Large intestine (tissue), 3 donors: Measurements from ENCODE around the gene ST6GAL2. TPM values are rescaled to one million over a fixed set of nuclear protein-coding genes. Genes with fewer than 3 reads are reported as not detected.

ENCODE experiments used
- DNase-seq, 2 donors: peaks; one replicate each; pipeline versions ENCODE4 v3.0.0 to v3.0.0-alpha.2; 2013
- H3K27ac ChIP-seq: one replicate; pipeline ENCODE4 v1.5.1; 2013; ENCODE audit warnings: low read length
- H3K27me3 ChIP-seq: 2 replicates; pipeline ENCODE4 v1.6.1; 2013; ENCODE audit warnings: low read length; ENCODE audit not compliant: control insufficient read depth, insufficient read depth
- H3K36me3 ChIP-seq: 2 replicates; pipeline ENCODE4 v1.6.1; 2013; ENCODE audit warnings: low read length; ENCODE audit not compliant: control insufficient read depth, insufficient read depth
- H3K4me1 ChIP-seq: one replicate; pipeline ENCODE4 v1.6.1; 2013; ENCODE audit warnings: low read length; ENCODE audit not compliant: control insufficient read depth, insufficient read depth
- H3K4me3 ChIP-seq: one replicate; pipeline ENCODE4 v1.5.1; 2013; ENCODE audit warnings: low read length
- H3K9me3 ChIP-seq: one replicate; pipeline ENCODE4 v1.6.1; 2013; ENCODE audit warnings: mild to moderate bottlenecking, low read depth, low read length, moderate library complexity; ENCODE audit not compliant: control insufficient read depth
- WGBS: methylation state at CpG from one replicate; pipeline ENCODE4 v1.1.5; 2013; ENCODE audit warnings: low lambda C conversion rate; ENCODE audit not compliant: insufficient coverage; 5-methylcytosine and 5-hydroxymethylcytosine counted together
- polyA plus RNA-seq: library from polyadenylated mRNA; unstranded; fragments of 120-200 nt; gene quantifications from one replicate; pipeline ENCODE4 v1.2.1, GENCODE V29; 2013

The ST6GAL2 gene
- polyA plus RNA-seq, 1 donor: 5.2 TPM

- H3K27ac ChIP-seq: no peak overlapping the region
- H3K36me3 ChIP-seq: no peaks in the 10 kb centered on the region
- DNase-seq: no peak
- peaks cover 24% of the 10 kb centered on the region for H3K27me3 ChIP-seq
- WGBS: no CpG with 5 or more reads among the region's 5 CpGs
- H3K9me3 ChIP-seq: peaks cover 3% of the 10 kb centered on the region
- no peaks in the 10 kb centered on the region for H3K4me1 ChIP-seq
- H3K4me3 ChIP-seq: no peak overlapping the region
Measured at GRCh38 chr2:106890606-106891005, 4.6 kb upstream of the ST6GAL2 start.

GRCh38 chr2:106886916-106887758 lies 1.2 kb upstream of the ST6GAL2 start:
- H3K27ac ChIP-seq: no peak overlapping the region
- peaks cover 43% of the 10 kb centered on the region for H3K27me3 ChIP-seq
- H3K36me3 ChIP-seq: no peaks in the 10 kb centered on the region
- H3K9me3 ChIP-seq: peaks cover 3% of the 10 kb centered on the region
- no peaks in the 10 kb centered on the region for H3K4me1 ChIP-seq
- peak in 1 of 2 donors; percentile 35 for DNase-seq
- WGBS: no CpG with 5 or more reads among the region's 71 CpGs
- H3K4me3 ChIP-seq: peak overlapping the region; percentile 44

- WGBS: 0% methylated on average over 1 of the region's 10 CpGs
- DNase-seq: peak in 1 of 2 donors; percentile 11
- peak overlapping the region; percentile 39 for H3K4me3 ChIP-seq
- H3K9me3 ChIP-seq: peaks cover 3% of the 10 kb centered on the region
- peak overlapping the region; percentile 29 for H3K27ac ChIP-seq
- H3K27me3 ChIP-seq: peaks cover 43% of the 10 kb centered on the region
- no peaks in the 10 kb centered on the region for H3K36me3 ChIP-seq
- no peaks in the 10 kb centered on the region for H3K4me1 ChIP-seq
Measured at GRCh38 chr2:106885329-106885728, 638 bp downstream of the ST6GAL2 start.

- H3K27ac ChIP-seq: no peak overlapping the region
- peaks cover 35% of the 10 kb centered on the region for H3K27me3 ChIP-seq
- H3K9me3 ChIP-seq: peaks cover 3% of the 10 kb centered on the region
- no peaks in the 10 kb centered on the region for H3K4me1 ChIP-seq
- WGBS: no CpG with 5 or more reads among the region's 3 CpGs
- H3K36me3 ChIP-seq: no peaks in the 10 kb centered on the region
- no peak overlapping the region for H3K4me3 ChIP-seq
- DNase-seq: no peak
Measured at GRCh38 chr2:106882673-106883072, 3.3 kb downstream of the ST6GAL2 start.

GRCh38 chr2:106878206-106878605 lies 7.8 kb downstream of the ST6GAL2 start:
- no peak for DNase-seq
- no peak overlapping the region for H3K27ac ChIP-seq
- no peaks in the 10 kb centered on the region for H3K36me3 ChIP-seq
- H3K4me1 ChIP-seq: no peaks in the 10 kb centered on the region
- H3K9me3 ChIP-seq: no peaks in the 10 kb centered on the region
- H3K4me3 ChIP-seq: no peak overlapping the region
- peaks cover 3% of the 10 kb centered on the region for H3K27me3 ChIP-seq
- WGBS: no CpG with 5 or more reads among the region's 4 CpGs

- DNase-seq: no peak
- WGBS: 29% methylated on average over 1 of the region's 5 CpGs
- Histone ChIP-seq H3K4me3 (no peak overlapping the region), H3K27ac (no peak overlapping the region), H3K36me3 (no peaks in the 10 kb centered on the region), H3K4me1 (no peaks in the 10 kb centered on the region), H3K9me3 (no peaks in the 10 kb centered on the region), H3K27me3 (no peaks in the 10 kb centered on the region)
Measured at GRCh38 chr2:106876699-106877098, 9.3 kb downstream of the ST6GAL2 start.

GRCh38 chr2:106869512-106870275 lies 16.3 kb downstream of the ST6GAL2 start:
- Histone ChIP-seq H3K27me3 (no peaks in the 10 kb centered on the region), H3K27ac (no peak overlapping the region), H3K9me3 (no peaks in the 10 kb centered on the region), H3K4me3 (no peak overlapping the region), H3K36me3 (no peaks in the 10 kb centered on the region), H3K4me1 (no peaks in the 10 kb centered on the region)
- no peak for DNase-seq
- WGBS: no CpG with 5 or more reads among the region's 8 CpGs

GRCh38 chr2:106868275-106868674 lies 17.7 kb downstream of the ST6GAL2 start:
- no peaks in the 10 kb centered on the region for H3K9me3 ChIP-seq
- 50% methylated on average over 1 of the region's 7 CpGs for WGBS
- H3K4me1 ChIP-seq: no peaks in the 10 kb centered on the region
- H3K27me3 ChIP-seq: no peaks in the 10 kb centered on the region
- no peak for DNase-seq
- no peak overlapping the region for H3K27ac ChIP-seq
- no peaks in the 10 kb centered on the region for H3K36me3 ChIP-seq
- no peak overlapping the region for H3K4me3 ChIP-seq

- no peak overlapping the region for H3K4me3 ChIP-seq
- no peaks in the 10 kb centered on the region for H3K9me3 ChIP-seq
- H3K27ac ChIP-seq: no peak overlapping the region
- 65% methylated on average over 5 of the region's 10 CpGs for WGBS
- no peaks in the 10 kb centered on the region for H3K36me3 ChIP-seq
- DNase-seq: no peak
- no peaks in the 10 kb centered on the region for H3K4me1 ChIP-seq
- no peaks in the 10 kb centered on the region for H3K27me3 ChIP-seq
Measured at GRCh38 chr2:106867196-106867953, 18.6 kb downstream of the ST6GAL2 start.

GRCh38 chr2:106866641-106867040 lies 19.3 kb downstream of the ST6GAL2 start:
- Histone ChIP-seq H3K9me3 (no peaks in the 10 kb centered on the region), H3K36me3 (no peaks in the 10 kb centered on the region), H3K27me3 (no peaks in the 10 kb centered on the region), H3K4me3 (no peak overlapping the region), H3K27ac (no peak overlapping the region), H3K4me1 (no peaks in the 10 kb centered on the region)
- 75% methylated on average over 1 of the region's 3 CpGs for WGBS
- no peak for DNase-seq
